HG03442 (cell line): ENCODE results near the gene ZFR.

Source experiments
- ATAC-seq: cut with Tn5 transposase; IDR thresholded peaks from one replicate; pipeline ENCODE4 v1.9.1; 2021; ENCODE audit warnings: mild to moderate bottlenecking, moderate library complexity; ENCODE audit not compliant: unreplicated experiment

ZFR gene

GRCh38 chr5:32444431-32445286 lies at the start of gene ZFR:
Gene ZFR (minus strand): TSS chr5:32444740. CDS start chr5:32444658, 82 bp downstream.
- peak; percentile 75 for ATAC-seq

- no peak for ATAC-seq
Observed at GRCh38 chr5:32490972-32491557, 46.5 kb upstream of the ZFR start.

DNA sequence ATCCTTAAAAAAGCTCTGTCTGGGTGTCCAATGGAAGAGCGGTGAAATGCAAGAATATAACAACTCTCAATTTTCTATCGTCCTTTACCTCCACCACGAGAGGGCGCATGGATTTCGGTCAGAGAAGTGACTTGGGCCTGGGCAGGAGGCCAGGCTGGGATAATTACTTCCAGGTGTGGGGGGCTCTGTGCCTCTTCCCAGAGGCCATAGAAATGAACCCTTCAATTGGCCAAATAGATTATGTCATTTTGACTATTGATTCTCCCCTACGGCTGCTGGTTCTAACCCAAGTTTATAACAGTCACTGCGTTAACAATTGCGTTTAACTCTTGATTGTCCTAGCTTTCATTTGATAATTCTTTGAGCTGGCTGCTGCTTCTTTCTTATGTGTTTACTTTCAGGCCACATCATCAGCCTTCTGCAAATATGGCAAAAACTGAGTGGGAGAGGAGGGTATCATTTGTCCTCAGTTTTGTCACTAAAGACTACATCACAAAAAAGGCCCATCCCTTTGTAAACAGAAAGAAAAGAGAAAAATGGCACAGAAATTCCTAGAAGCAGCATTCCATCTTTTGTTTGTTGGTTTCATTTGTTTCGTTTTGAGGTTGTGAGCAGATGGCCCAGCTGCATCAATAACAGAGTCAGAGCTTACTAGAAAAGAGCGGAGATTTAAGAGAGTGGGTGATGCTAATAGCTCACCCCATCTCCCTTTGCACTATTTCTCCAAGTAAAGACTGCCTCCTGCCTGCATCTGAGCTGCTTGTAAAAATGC lies 45.4 kb upstream of the ZFR start:
- ATAC-seq = peak; percentile 53

- ATAC-seq = no peak
Observed at GRCh38 chr5:32487424-32487823, 42.9 kb upstream of the ZFR start.

- no peak for ATAC-seq
Observed at GRCh38 chr5:32487008-32487407, 42.5 kb upstream of the ZFR start.

GRCh38 chr5:32482193-32482592 lies 37.7 kb upstream of the ZFR start:
- ATAC-seq = no peak

DNA sequence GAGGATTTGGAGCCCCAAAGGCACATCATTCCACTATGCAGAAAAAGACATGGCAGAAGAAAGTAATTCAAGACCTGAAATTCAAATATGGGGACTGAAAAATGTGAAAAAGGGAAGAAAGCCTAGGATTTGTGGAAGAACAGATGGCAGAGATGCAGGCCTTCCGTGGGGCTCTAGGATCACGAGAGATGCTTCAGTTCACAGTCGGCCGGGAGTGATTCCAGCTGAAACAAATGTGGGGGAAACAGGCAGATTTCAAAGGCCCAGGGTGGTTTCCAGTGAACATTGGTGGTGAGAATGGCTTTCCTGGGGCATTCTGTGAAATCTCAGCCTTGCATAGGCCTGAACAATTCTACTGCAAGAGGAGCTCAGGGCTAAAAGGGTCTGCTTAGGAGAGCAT lies 34.6 kb upstream of the ZFR start:
- ATAC-seq = no peak

GRCh38 chr5:32476891-32477290 lies 32.4 kb upstream of the ZFR start:
- ATAC-seq = no peak

GRCh38 chr5:32475334-32476097 lies 31.0 kb upstream of the ZFR start:
- no peak for ATAC-seq

GRCh38 chr5:32474209-32474854 lies 29.8 kb upstream of the ZFR start:
- no peak for ATAC-seq

DNA sequence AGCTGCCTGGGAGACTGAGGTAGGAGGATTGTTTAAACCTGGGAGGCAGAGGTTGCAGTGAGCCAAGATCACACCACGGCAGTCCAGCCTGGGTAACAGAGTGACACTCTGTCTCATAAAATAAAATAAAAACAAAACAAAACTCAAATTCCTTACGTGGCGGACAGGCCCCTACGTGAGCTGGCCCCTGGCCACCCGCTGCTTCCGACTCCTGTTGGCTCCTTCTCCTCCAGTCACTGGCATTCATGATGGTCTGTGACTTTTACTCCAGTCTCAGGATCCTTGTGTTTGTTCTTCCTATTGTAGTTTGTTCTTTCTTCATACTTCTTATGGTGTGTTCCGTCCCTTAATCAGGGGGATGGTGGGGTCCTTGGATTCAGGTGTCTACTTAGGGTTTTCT lies 28.5 kb upstream of the ZFR start:
- ATAC-seq = no peak

- ATAC-seq = no peak
Observed at GRCh38 chr5:32471784-32472183, 27.2 kb upstream of the ZFR start.

GRCh38 chr5:32465076-32465475 lies 20.5 kb upstream of the ZFR start:
- no peak for ATAC-seq

DNA sequence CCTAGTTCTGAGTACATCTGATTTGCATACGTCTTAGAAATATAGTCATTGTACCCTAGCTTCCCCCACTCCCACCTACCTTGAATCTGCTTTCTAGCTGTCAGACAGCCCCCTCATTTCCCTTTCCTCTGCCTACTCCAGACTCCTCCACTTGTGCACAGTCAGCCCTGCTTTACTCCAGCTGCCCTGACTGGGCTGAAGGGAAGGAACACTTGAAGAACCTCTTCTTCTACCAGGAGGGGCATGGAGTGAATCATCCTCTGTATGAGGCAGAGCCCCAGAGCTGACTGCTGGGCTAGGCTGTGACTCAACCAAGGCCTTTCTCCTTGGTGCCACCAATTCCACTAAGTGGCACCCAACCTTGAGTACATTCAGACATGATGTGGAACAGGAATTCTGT lies 18.1 kb upstream of the ZFR start:
- no peak for ATAC-seq

DNA sequence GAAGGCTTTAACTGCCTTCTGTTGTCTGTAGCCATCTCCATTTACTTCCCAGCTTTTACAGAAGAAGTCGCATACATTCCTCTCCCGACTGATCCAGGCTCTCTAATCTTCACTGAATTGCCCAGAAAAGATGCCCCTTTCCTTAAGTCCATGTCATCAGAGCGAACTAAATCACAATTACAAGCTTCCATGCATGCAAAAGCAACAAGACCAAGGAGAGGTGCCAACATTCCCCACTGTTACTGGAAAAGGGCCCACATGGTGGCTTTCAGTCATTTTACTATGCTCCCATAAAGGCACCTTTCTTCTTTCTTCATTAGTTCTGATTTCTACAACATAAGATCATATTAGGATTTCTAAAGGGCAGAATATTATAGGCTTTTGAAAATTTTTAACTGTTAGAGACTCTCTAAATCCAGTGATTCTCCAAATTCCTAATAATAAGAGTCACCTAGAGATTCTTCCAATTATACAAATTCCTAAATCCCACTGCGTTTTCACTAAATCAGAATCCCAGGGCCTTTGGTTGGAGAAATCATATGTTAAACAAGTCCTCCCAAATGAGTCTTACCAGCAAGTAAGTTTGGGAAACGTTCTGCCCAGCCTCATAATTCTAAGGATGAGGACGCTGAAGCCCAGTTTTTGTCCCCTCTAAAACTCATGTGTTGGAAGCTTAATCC lies 17.0 kb upstream of the ZFR start:
- ATAC-seq = no peak

- ATAC-seq = no peak
Observed at GRCh38 chr5:32460702-32461101, 16.2 kb upstream of the ZFR start.

- no peak for ATAC-seq
Observed at GRCh38 chr5:32458880-32459495, 14.4 kb upstream of the ZFR start.

- no peak for ATAC-seq
Observed at GRCh38 chr5:32455311-32455710, 10.8 kb upstream of the ZFR start.

DNA sequence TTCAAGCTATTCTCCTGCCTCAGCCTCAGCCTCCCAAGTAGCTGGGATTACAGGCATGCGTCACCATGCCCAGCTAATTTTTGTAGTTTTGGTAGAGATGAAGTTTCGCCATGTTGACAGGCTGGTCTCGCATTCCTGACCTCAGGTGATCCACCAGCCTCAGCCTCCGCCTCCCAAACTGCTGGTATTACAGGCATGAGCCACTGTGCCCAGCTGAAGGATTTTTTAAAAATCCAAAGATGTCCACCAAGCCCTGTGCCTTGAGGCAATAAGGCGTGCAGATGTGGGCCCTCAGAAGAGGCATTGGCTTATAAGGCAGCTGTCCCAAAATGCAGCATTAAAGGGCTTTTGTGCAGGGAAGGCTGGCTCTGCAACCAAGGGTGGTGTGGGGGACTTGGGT lies 10.3 kb upstream of the ZFR start:
- no peak for ATAC-seq

DNA sequence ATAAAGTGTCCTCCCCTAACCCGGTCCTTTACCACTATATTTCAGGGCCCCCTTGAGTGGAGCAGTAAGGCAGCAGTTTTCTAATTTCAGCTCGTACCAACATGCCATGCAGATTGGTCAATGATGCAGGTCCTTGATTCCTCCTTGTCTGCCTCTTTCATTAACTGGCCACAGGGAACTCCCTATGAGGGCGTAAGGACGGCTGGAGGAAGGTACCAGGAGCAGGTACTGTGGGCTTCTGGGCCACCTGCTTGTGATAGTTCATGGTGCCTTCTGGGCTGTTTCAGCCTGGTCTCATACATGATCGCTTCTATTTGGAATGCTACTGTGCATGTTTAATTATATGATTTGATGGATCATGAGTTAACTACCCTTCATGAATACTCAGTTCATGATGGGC lies 9.4 kb upstream of the ZFR start:
- ATAC-seq = no peak
